OCI-LY3 (cell line): Measurements from ENCODE around the gene PDE4D.

Source experiments
- H2AFZ ChIP-seq: fragments of 200-600, 300-600 bp; shearing (Covaris generic); 2 replicates; pipeline ENCODE4 v1.6.0; 2014; ENCODE audit warnings: antibody characterized with exemption, low read depth, low read length
- H3K27ac ChIP-seq: fragments of 200-600, 300-600 bp; sonication (generic); 2 replicates; pipeline ENCODE4 v1.5.1; 2014; ENCODE audit warnings: mild to moderate bottlenecking, low read length, moderate library complexity, mixed read lengths
- H3K27me3 ChIP-seq: fragments of 200-600, 300-600 bp; sonication (generic); 2 replicates; pipeline ENCODE4 v1.6.1; 2014; ENCODE audit warnings: low read depth, low read length, mixed read lengths
- H3K36me3 ChIP-seq: fragments of 200-600, 300-600 bp; sonication (generic); replicated peaks from 2 replicates; pipeline ENCODE3; 2014; ENCODE audit warnings: low read depth, low read length, mixed read lengths
- H3K4me1 ChIP-seq: fragments of 300-600, 200-600 bp; sonication (generic); 2 replicates; pipeline ENCODE4 v1.6.1; 2014; ENCODE audit warnings: low read length, mixed read lengths
- H3K4me2 ChIP-seq: fragments of 200-600, 300-600 bp; sonication (generic); 2 replicates; pipeline ENCODE4 v1.6.1; 2014; ENCODE audit warnings: low read length, mixed read lengths
- H3K4me3 ChIP-seq: fragments of 300-600, 200-600 bp; sonication (generic); 2 replicates; pipeline ENCODE4 v1.5.1; 2014; ENCODE audit warnings: antibody characterized with exemption, mild to moderate bottlenecking, low read length, moderate library complexity
- H3K79me2 ChIP-seq: fragments of 300-600, 200-600 bp; shearing (Covaris generic); 2 replicates; pipeline ENCODE4 v1.6.1; 2014; ENCODE audit warnings: mild to moderate bottlenecking, low read length, mixed read lengths
- H3K9ac ChIP-seq: fragments of 300-600, 200-600 bp; shearing (Covaris generic); 2 replicates; pipeline ENCODE4 v1.6.0; 2014; ENCODE audit warnings: mild to moderate bottlenecking, low read length, moderate library complexity
- H3K9me3 ChIP-seq: fragments of 200-600, 300-600 bp; shearing (Covaris generic); 2 replicates; pipeline ENCODE4 v1.6.1; 2014; ENCODE audit warnings: low read length, mixed read lengths; ENCODE audit not compliant: insufficient read depth
- H4K20me1 ChIP-seq: fragments of 200-600, 300-600 bp; sonication (generic); 2 replicates; pipeline ENCODE4 v1.6.1; 2016; ENCODE audit warnings: low read length, mixed read lengths; ENCODE audit not compliant: insufficient read depth
- EZH2phosphoT487 ChIP-seq: fragments of 200-600 bp; shearing (Covaris generic); IDR thresholded peaks from 2 replicates; pipeline ENCODE4 v1.6.1; 2018; ENCODE audit warnings: antibody characterized with exemption, mixed run types, low read depth
- TF ChIP-seq, protein P1 (sequence below): fragments of 200-600, 300-600 bp; sonication (generic); IDR thresholded peaks from 2 replicates; pipeline ENCODE4 v1.5.1; 2014; ENCODE audit warnings: antibody characterized with exemption, low read length, low read depth

PDE4D gene

GRCh38 chr5:59491945-59492344 lies 401.6 kb downstream of the PDE4D start:
- Histone ChIP-seq H3K27ac (no peak overlapping the region), H3K4me1 (no peaks in the 10 kb centered on the region), H3K79me2 (no peaks in the 10 kb centered on the region), H3K36me3 (no peaks in the 10 kb centered on the region), H3K27me3 (no peaks in the 10 kb centered on the region), H3K4me2 (no peak overlapping the region), H3K4me3 (no peak overlapping the region), H4K20me1 (no peaks in the 10 kb centered on the region), H3K9me3 (no peaks in the 10 kb centered on the region), H2AFZ (no peak overlapping the region), H3K9ac (no peak overlapping the region)
- TF ChIP-seq EZH2phosphoT487: no peak
- TF ChIP-seq, protein P1, sequence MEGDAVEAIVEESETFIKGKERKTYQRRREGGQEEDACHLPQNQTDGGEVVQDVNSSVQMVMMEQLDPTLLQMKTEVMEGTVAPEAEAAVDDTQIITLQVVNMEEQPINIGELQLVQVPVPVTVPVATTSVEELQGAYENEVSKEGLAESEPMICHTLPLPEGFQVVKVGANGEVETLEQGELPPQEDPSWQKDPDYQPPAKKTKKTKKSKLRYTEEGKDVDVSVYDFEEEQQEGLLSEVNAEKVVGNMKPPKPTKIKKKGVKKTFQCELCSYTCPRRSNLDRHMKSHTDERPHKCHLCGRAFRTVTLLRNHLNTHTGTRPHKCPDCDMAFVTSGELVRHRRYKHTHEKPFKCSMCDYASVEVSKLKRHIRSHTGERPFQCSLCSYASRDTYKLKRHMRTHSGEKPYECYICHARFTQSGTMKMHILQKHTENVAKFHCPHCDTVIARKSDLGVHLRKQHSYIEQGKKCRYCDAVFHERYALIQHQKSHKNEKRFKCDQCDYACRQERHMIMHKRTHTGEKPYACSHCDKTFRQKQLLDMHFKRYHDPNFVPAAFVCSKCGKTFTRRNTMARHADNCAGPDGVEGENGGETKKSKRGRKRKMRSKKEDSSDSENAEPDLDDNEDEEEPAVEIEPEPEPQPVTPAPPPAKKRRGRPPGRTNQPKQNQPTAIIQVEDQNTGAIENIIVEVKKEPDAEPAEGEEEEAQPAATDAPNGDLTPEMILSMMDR: no peak

- Histone ChIP-seq H3K27ac (no peak overlapping the region), H3K4me3 (no peak overlapping the region), H2AFZ (no peak overlapping the region), H3K9me3 (no peaks in the 10 kb centered on the region), H3K4me2 (no peak overlapping the region), H3K9ac (no peak overlapping the region), H3K27me3 (no peaks in the 10 kb centered on the region), H3K4me1 (no peaks in the 10 kb centered on the region), H4K20me1 (no peaks in the 10 kb centered on the region), H3K79me2 (no peaks in the 10 kb centered on the region), H3K36me3 (no peaks in the 10 kb centered on the region)
- TF ChIP-seq, protein P1: no peak
- no peak for TF ChIP-seq EZH2phosphoT487
Observed at GRCh38 chr5:59489551-59489950, 404.0 kb downstream of the PDE4D start.

- no peaks in the 10 kb centered on the region for H3K36me3 ChIP-seq
- H2AFZ ChIP-seq: no peak overlapping the region
- H3K4me2 ChIP-seq: no peak overlapping the region
- no peak overlapping the region for H3K4me3 ChIP-seq
- no peaks in the 10 kb centered on the region for H3K4me1 ChIP-seq
- no peak overlapping the region for H3K27ac ChIP-seq
- TF ChIP-seq, protein P1: no peak
- no peak for TF ChIP-seq EZH2phosphoT487
- no peaks in the 10 kb centered on the region for H3K27me3 ChIP-seq
- no peaks in the 10 kb centered on the region for H3K79me2 ChIP-seq
- H4K20me1 ChIP-seq: no peaks in the 10 kb centered on the region
- no peaks in the 10 kb centered on the region for H3K9me3 ChIP-seq
- no peak overlapping the region for H3K9ac ChIP-seq
Observed at GRCh38 chr5:59487772-59488729, 405.5 kb downstream of the PDE4D start.

DNA sequence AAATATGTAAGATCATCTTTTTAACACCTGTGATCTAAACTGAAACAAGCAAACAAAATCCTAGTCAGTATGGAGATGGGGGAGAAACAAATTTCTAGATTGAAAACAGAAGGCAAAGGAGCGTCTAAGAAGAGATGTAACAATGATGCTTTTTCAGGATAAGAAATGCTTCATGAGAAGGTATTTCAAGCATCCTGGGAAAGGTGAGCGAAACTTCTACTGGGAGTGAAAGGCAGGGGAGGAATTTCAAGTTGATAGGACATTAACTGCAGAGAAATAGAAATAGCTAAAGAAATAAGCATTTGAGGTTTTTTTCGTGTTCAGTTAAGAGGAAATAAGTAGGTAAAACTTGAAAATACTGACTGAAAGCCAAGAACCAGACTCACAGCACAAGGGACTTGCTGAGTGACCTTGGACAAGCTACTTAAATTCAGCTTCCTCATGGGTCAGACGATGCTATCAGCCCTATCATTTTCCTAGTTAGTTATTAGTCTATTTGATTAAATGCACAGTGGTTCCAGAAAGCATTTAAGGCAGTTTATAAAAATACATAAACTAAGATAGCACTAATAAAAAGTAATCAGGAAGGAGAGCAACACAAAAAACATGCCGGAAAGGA lies 406.3 kb downstream of the PDE4D start:
- TF ChIP-seq, protein P1: no peak
- no peak for TF ChIP-seq EZH2phosphoT487
- Histone ChIP-seq H3K4me2 (no peak overlapping the region), H3K27me3 (no peaks in the 10 kb centered on the region), H3K9ac (no peak overlapping the region), H4K20me1 (no peaks in the 10 kb centered on the region), H2AFZ (no peak overlapping the region), H3K4me3 (no peak overlapping the region), H3K9me3 (no peaks in the 10 kb centered on the region), H3K4me1 (no peaks in the 10 kb centered on the region), H3K79me2 (no peaks in the 10 kb centered on the region), H3K36me3 (no peaks in the 10 kb centered on the region), H3K27ac (no peak overlapping the region)
